Natural killer cell (primary cell): ENCODE results near the gene MMP24. TPM values are rescaled to one million over a fixed set of nuclear protein-coding genes. Genes with fewer than 3 reads are reported as not detected.
A peak's percentile ranks its signal among the peaks of the same experiment; 100 is the strongest.
"Not testable (repeated sequence)": the region's sequence is repeated elsewhere in the genome, so short reads cannot be mapped to it uniquely, and the experiment has no call there.

Source experiments
- ATAC-seq, 3 donors: fragments of 150-1000 bp in 2 of 3; fragments of 200-7000 bp in 1 of 3; cut with Tn5 transposase; 1 replicate in 1 of 3; 2 replicates in 2 of 3; pipeline ENCODE4 v1.10.0; 2021; ENCODE audit warnings: mild to moderate bottlenecking in 2 of 3, moderate library complexity in 2 of 3
- DNase-seq, 2 donors: peaks; one replicate each; pipeline versions ENCODE4 v3.0.0 to v3.0.0-alpha.2; 2013 to 2021; ENCODE audit warnings: mixed read lengths in 1 of 2
- H3K27ac ChIP-seq: one replicate; pipeline ENCODE4 v1.5.1; 2013; ENCODE audit warnings: mild to moderate bottlenecking, low read length
- H3K27me3 ChIP-seq: one replicate; pipeline ENCODE4 v1.6.1; 2013; ENCODE audit warnings: low read length; ENCODE audit not compliant: control insufficient read depth, insufficient read depth
- H3K36me3 ChIP-seq: one replicate; pipeline ENCODE4 v1.6.1; 2013; ENCODE audit warnings: low read length; ENCODE audit not compliant: control insufficient read depth, insufficient read depth
- H3K4me1 ChIP-seq: one replicate; pipeline ENCODE4 v1.6.1; 2013; ENCODE audit warnings: low read length; ENCODE audit not compliant: control insufficient read depth, insufficient read depth
- H3K4me3 ChIP-seq: one replicate; pipeline ENCODE4 v1.5.1; 2013; ENCODE audit warnings: low read length
- H3K9me3 ChIP-seq: one replicate; pipeline ENCODE4 v1.6.1; 2013; ENCODE audit warnings: low read length; ENCODE audit not compliant: control insufficient read depth, insufficient read depth
- H3K27ac Mint-ChIP-seq, 2 donors: one replicate each; pipeline ENCODE4 v1.8.0; 2022; ENCODE audit warnings: mild to moderate bottlenecking in 2 of 2, mixed read lengths in 2 of 2, moderate library complexity in 1 of 2
- H3K27me3 Mint-ChIP-seq, 2 donors: one replicate each; pipeline ENCODE4 v1.8.0; 2022; ENCODE audit warnings: low read depth in 2 of 2, mixed read lengths in 2 of 2
- H3K36me3 Mint-ChIP-seq: one replicate; pipeline ENCODE4 v1.8.0; 2022; ENCODE audit warnings: mixed read lengths
- H3K4me1 Mint-ChIP-seq, 2 donors: one replicate each; pipeline ENCODE4 v1.8.0; 2022; ENCODE audit warnings: mixed read lengths in 2 of 2
- H3K4me3 Mint-ChIP-seq: one replicate; pipeline ENCODE4 v1.8.0; 2022; ENCODE audit warnings: mild to moderate bottlenecking, moderate library complexity, mixed read lengths
- H3K9me3 Mint-ChIP-seq, 2 donors: one replicate each; pipeline ENCODE4 v1.8.0; 2022; ENCODE audit warnings: mixed read lengths in 2 of 2
- WGBS: methylation state at CpG from one replicate; pipeline ENCODE4 v1.1.7; 2013; ENCODE audit warnings: missing lambda C conversion rate; ENCODE audit not compliant: insufficient coverage; 5-methylcytosine and 5-hydroxymethylcytosine counted together
- intact Hi-C: fragments of 100-400 bp; cut with micrococcal nuclease; formaldehyde crosslinking; loops from one replicate; pipeline ENCODE4 v1.14.2; 2022
- total RNA-seq, 4 donors: library from RNA; stranded (reverse); fragments of 120-200 nt in 1 of 4; gene quantifications; one replicate each; pipeline versions ENCODE4 v1.2.3 to v1.2.4, GENCODE V29; 2013 to 2022
- TF ChIP-seq, protein P1 (sequence below): fragments of 200-600 bp; IDR thresholded peaks from one replicate; pipeline ENCODE4 v1.8.0; 2022; ENCODE audit warnings: antibody characterized with exemption

Gene MMP24
- total RNA-seq, 3 donors from 2014 or later (not counting 1 experiment from before 2014, with no cell fraction given) = 0.14 to 0.18 (median 0.16) TPM

DNA sequence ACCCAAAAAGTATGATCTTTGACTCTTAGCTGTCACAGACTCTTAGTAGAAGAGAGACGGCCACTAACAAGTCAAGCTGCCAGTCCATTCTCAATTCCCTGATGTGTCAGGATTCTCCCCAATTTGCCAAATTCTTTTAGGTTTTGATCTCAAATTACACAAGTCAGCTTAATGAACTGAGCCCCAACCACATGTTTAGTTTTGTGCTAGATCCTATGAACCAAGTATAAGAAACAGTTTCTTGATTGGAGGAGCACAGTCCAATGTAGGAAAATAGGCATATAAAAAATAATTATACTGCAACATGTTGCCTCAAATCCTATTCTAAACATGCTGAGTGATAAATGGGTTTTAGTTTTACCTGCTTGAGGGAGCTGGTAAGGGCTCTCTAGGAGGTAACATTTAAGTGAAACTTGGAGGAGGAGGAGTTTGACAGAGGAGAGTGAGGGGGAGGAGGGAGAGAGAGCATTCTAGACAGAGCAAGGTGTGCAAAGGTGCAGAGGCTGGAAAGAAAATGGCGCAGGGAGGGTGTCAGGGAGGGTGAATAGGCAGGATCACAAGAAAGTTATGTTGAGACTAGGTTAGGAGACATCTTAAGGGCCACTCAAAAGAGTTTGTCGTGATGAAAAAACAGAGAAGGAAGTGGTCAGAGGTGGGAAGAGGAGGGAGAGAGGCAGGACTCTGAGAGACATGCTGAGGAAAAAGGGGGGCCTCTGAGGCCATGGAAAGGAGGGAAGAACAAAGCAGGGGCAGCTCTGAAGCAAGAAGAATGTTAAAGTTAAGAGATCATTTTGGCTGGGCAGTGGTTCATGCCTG is 88.5 kb downstream of the MMP24 start:
- H3K4me3 Mint-ChIP-seq = peak overlapping the region; percentile 26
- no peaks in the 10 kb centered on the region for H3K36me3 ChIP-seq
- DNase-seq (no peak), ATAC-seq (peak; percentile 56 to 73 (median 69))
- H3K27ac Mint-ChIP-seq = peak overlapping the region; percentile 50 to 78
- no peaks in the 10 kb centered on the region for H3K9me3 ChIP-seq
- TF ChIP-seq, protein P1, sequence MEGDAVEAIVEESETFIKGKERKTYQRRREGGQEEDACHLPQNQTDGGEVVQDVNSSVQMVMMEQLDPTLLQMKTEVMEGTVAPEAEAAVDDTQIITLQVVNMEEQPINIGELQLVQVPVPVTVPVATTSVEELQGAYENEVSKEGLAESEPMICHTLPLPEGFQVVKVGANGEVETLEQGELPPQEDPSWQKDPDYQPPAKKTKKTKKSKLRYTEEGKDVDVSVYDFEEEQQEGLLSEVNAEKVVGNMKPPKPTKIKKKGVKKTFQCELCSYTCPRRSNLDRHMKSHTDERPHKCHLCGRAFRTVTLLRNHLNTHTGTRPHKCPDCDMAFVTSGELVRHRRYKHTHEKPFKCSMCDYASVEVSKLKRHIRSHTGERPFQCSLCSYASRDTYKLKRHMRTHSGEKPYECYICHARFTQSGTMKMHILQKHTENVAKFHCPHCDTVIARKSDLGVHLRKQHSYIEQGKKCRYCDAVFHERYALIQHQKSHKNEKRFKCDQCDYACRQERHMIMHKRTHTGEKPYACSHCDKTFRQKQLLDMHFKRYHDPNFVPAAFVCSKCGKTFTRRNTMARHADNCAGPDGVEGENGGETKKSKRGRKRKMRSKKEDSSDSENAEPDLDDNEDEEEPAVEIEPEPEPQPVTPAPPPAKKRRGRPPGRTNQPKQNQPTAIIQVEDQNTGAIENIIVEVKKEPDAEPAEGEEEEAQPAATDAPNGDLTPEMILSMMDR = no peak
- no peak overlapping the region for H3K27ac ChIP-seq
- H3K36me3 Mint-ChIP-seq = no peaks in the 10 kb centered on the region
- H3K4me1 ChIP-seq = peaks cover 9% of the 10 kb centered on the region
- no peaks in the 10 kb centered on the region for H3K27me3 ChIP-seq
- H3K9me3 Mint-ChIP-seq = no peaks in the 10 kb centered on the region
- H3K4me3 ChIP-seq = no peak overlapping the region
- H3K4me1 Mint-ChIP-seq = peaks cover 14 to 34% of the 10 kb centered on the region in 2 donors
- no peaks in the 10 kb centered on the region for H3K27me3 Mint-ChIP-seq
- intact Hi-C loops = no loop called here
- 52% methylated on average over 3 of the region's 3 CpGs for WGBS

DNA sequence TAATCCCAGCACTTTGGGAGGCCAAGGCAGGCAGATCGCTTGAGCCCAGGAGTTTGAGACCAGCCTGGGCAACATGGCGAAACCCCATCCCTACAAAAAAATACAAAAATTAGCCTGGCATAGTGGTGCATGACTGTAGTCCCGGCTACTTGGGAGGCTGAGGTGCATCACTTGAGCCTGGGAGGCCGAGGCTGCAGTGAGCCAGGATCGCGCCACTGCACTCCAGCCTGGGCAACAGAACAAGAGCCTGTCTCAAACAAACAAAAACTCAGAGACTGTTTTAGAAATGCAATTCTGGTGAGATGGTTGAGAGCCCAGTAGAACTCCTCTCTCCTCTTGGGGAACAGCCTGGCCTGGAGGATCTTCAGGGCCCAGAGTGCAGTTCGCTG is 89.1 kb downstream of the MMP24 start:
- H3K9me3 Mint-ChIP-seq, H3K27me3 Mint-ChIP-seq, H3K36me3 Mint-ChIP-seq, H3K4me3 Mint-ChIP-seq, H3K36me3 ChIP-seq, H3K9me3 ChIP-seq, H3K27ac ChIP-seq, H3K4me1 ChIP-seq, H3K4me3 ChIP-seq, H3K27me3 ChIP-seq, ATAC-seq, DNase-seq, intact Hi-C loops: not testable (repeated sequence)
- WGBS = 97% methylated on average over 7 of the region's 7 CpGs
- H3K4me1 Mint-ChIP-seq = peaks cover 14 to 34% of the 10 kb centered on the region in 2 donors
- peak overlapping the region; percentile 50 to 78 for H3K27ac Mint-ChIP-seq

DNA sequence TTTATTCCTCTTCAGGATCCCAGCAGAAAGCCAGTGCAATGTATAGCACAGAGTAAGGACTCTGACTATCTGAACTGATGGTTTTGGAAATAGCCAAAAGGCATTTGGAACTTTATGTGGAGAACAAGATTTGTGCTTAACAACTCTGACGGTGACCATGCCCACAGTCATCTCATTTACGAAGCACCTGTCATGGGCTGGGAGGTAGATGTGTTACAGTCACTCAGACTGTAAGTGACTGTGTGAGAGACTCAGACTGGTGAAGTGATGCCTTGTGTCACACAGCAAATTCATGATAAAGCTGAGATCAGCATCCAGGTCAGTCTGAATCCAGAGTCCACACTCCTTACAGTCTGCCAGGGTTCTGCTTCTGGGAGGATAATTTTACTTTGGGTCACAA is 89.6 kb downstream of the MMP24 start:
- Histone ChIP-seq H3K4me1 (peaks cover 9% of the 10 kb centered on the region), H3K27ac (no peak overlapping the region), H3K9me3 (no peaks in the 10 kb centered on the region), H3K27me3 (no peaks in the 10 kb centered on the region), H3K36me3 (no peaks in the 10 kb centered on the region), H3K4me3 (no peak overlapping the region)
- TF ChIP-seq, protein P1 = no peak
- ATAC-seq (no peak), DNase-seq (no peak)
- no peaks in the 10 kb centered on the region for H3K36me3 Mint-ChIP-seq
- intact Hi-C loops = no loop called here
- H3K9me3 Mint-ChIP-seq = no peaks in the 10 kb centered on the region
- H3K27ac Mint-ChIP-seq = peak overlapping the region; percentile 21 to 78
- no peak overlapping the region for H3K4me3 Mint-ChIP-seq
- WGBS = 94% methylated on average over 2 of the region's 2 CpGs
- H3K27me3 Mint-ChIP-seq = no peaks in the 10 kb centered on the region
- peaks cover 14 to 34% of the 10 kb centered on the region in 2 donors for H3K4me1 Mint-ChIP-seq

DNA sequence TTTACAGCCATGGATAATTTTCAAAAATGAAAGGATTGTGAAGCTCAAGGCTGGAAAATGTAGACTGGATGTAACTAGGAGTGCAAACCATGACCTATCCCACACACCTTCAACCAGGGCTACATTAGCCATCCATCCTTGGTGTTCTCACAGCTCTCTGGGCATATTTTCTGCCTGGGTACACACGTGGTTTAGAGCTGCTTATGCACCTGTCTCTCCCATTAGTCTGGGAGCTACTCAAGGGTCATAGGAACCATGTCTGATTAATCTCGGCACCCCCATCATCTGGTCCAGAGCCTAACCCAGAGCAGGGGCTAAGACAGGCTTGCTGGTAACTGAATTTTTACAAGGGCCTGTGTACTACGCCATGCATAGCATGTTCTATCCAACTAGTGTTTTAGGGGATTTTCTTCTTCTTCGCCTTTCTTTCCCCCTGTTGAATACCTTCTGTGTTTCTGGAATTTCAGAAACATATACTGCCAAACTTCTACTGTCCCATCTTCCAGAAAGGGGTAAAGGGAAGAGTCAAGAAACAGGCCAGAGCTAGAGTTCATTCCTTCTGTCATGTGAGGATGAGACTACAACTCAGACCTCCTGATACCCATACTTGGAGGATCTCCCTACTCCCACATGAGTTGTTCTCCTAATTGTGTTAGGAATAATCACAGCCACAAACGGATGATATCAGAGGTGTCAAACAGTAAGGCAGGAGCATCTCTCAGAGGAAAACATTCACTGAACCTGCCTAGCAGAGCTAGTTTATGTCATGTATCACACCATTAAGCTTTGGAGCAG is 91.1 kb downstream of the MMP24 start:
- Histone ChIP-seq H3K27me3 (no peaks in the 10 kb centered on the region), H3K4me3 (no peak overlapping the region), H3K4me1 (peaks cover 9% of the 10 kb centered on the region), H3K9me3 (no peaks in the 10 kb centered on the region), H3K36me3 (no peaks in the 10 kb centered on the region), H3K27ac (no peak overlapping the region)
- no peak overlapping the region for H3K4me3 Mint-ChIP-seq
- TF ChIP-seq, protein P1 = no peak
- no peaks in the 10 kb centered on the region for H3K27me3 Mint-ChIP-seq
- H3K9me3 Mint-ChIP-seq = no peaks in the 10 kb centered on the region
- 92% methylated on average over 5 of the region's 5 CpGs for WGBS
- H3K27ac Mint-ChIP-seq = peak overlapping the region in 1 of 2 donors; percentile 48
- no peaks in the 10 kb centered on the region for H3K36me3 Mint-ChIP-seq
- H3K4me1 Mint-ChIP-seq = peaks cover 14 to 29% of the 10 kb centered on the region in 2 donors
- no peak for ATAC-seq
- DNase-seq = no peak
- intact Hi-C loops = no loop called here
